ENCODE results near the gene BEST3. TPM values are rescaled to one million over a fixed set of nuclear protein-coding genes. Genes with fewer than 3 reads are reported as not detected.

Gene BEST3
- total RNA-seq, 1 donor, result under 0.01 TPM

- no peaks in the 10 kb centered on the region for H3K9me3 ChIP-seq (ENCODE audit: low read depth, low read length)
- no peak overlapping the region for H3K4me3 ChIP-seq (ENCODE audit: insufficient read depth, low read length)
- H2AFZ ChIP-seq (ENCODE audit: low read length), result no peak overlapping the region
- H3K27me3 ChIP-seq (ENCODE audit: insufficient read depth, low read length), result no peaks in the 10 kb centered on the region
- DNase-seq (ENCODE audit: insufficient read length, low spot score, missing footprints), result no peak
- no peaks in the 10 kb centered on the region for H3K79me2 ChIP-seq (ENCODE audit: insufficient read depth, low read length)
- H3K36me3 ChIP-seq (ENCODE audit: insufficient read depth, low read length), result no peaks in the 10 kb centered on the region
- no peak for TF ChIP-seq CTCF (IDR thresholded peaks at IDR 0.05; ENCODE audit: extremely low read depth, low read depth, low read length)
- H3K4me2 ChIP-seq (ENCODE audit: insufficient read depth, low read length), result no peak overlapping the region
- H3K27ac ChIP-seq (ENCODE audit: low read depth, low read length), result no peak overlapping the region
- no peaks in the 10 kb centered on the region for H4K20me1 ChIP-seq (ENCODE audit: insufficient read depth, low read length)
- H3K4me1 ChIP-seq (ENCODE audit: insufficient read depth, low read length), result no peaks in the 10 kb centered on the region
These were observed 56.6 kb downstream of the BEST3 start for GRCh38 chr12:69642531-69642930.

GRCh38 chr12:69641546-69641945 is 57.6 kb downstream of the BEST3 start:
- Histone ChIP-seq H3K27ac (ENCODE audit: low read depth, low read length) (no peak overlapping the region), H3K4me2 (ENCODE audit: insufficient read depth, low read length) (no peak overlapping the region), H2AFZ (ENCODE audit: low read length) (no peak overlapping the region), H3K9me3 (ENCODE audit: low read depth, low read length) (no peaks in the 10 kb centered on the region), H3K4me3 (ENCODE audit: insufficient read depth, low read length) (no peak overlapping the region), H4K20me1 (ENCODE audit: insufficient read depth, low read length) (no peaks in the 10 kb centered on the region), H3K4me1 (ENCODE audit: insufficient read depth, low read length) (no peaks in the 10 kb centered on the region), H3K79me2 (ENCODE audit: insufficient read depth, low read length) (no peaks in the 10 kb centered on the region), H3K36me3 (ENCODE audit: insufficient read depth, low read length) (no peaks in the 10 kb centered on the region), H3K27me3 (ENCODE audit: insufficient read depth, low read length) (no peaks in the 10 kb centered on the region)
- TF ChIP-seq CTCF (IDR thresholded peaks at IDR 0.05; ENCODE audit: extremely low read depth, low read depth, low read length), result no peak
- no peak for DNase-seq (ENCODE audit: insufficient read length, low spot score, missing footprints)

GRCh38 chr12:69639400-69640016 is 59.6 kb downstream of the BEST3 start:
- Histone ChIP-seq H3K4me2 (ENCODE audit: insufficient read depth, low read length) (no peak overlapping the region), H3K79me2 (ENCODE audit: insufficient read depth, low read length) (no peaks in the 10 kb centered on the region), H4K20me1 (ENCODE audit: insufficient read depth, low read length) (no peaks in the 10 kb centered on the region), H3K27me3 (ENCODE audit: insufficient read depth, low read length) (no peaks in the 10 kb centered on the region), H3K27ac (ENCODE audit: low read depth, low read length) (no peak overlapping the region), H3K36me3 (ENCODE audit: insufficient read depth, low read length) (no peaks in the 10 kb centered on the region), H3K9me3 (ENCODE audit: low read depth, low read length) (no peaks in the 10 kb centered on the region), H3K4me1 (ENCODE audit: insufficient read depth, low read length) (no peaks in the 10 kb centered on the region), H3K4me3 (ENCODE audit: insufficient read depth, low read length) (no peak overlapping the region), H2AFZ (ENCODE audit: low read length) (peak overlapping the region; percentile 60)
- DNase-seq (ENCODE audit: insufficient read length, low spot score, missing footprints), result peak; percentile 93
- TF ChIP-seq CTCF (IDR thresholded peaks at IDR 0.05; ENCODE audit: extremely low read depth, low read depth, low read length), result peak; percentile 96

GRCh38 chr12:69633061-69633460 is 66.0 kb downstream of the BEST3 start:
- no peak overlapping the region for H3K27ac ChIP-seq (ENCODE audit: low read depth, low read length)
- no peaks in the 10 kb centered on the region for H4K20me1 ChIP-seq (ENCODE audit: insufficient read depth, low read length)
- no peak overlapping the region for H2AFZ ChIP-seq (ENCODE audit: low read length)
- TF ChIP-seq CTCF (IDR thresholded peaks at IDR 0.05; ENCODE audit: extremely low read depth, low read depth, low read length), result peak; percentile 28
- H3K36me3 ChIP-seq (ENCODE audit: insufficient read depth, low read length), result no peaks in the 10 kb centered on the region
- H3K4me2 ChIP-seq (ENCODE audit: insufficient read depth, low read length), result no peak overlapping the region
- H3K4me1 ChIP-seq (ENCODE audit: insufficient read depth, low read length), result no peaks in the 10 kb centered on the region
- H3K27me3 ChIP-seq (ENCODE audit: insufficient read depth, low read length), result no peaks in the 10 kb centered on the region
- DNase-seq (ENCODE audit: insufficient read length, low spot score, missing footprints), result no peak
- no peak overlapping the region for H3K4me3 ChIP-seq (ENCODE audit: insufficient read depth, low read length)
- no peaks in the 10 kb centered on the region for H3K9me3 ChIP-seq (ENCODE audit: low read depth, low read length)
- no peaks in the 10 kb centered on the region for H3K79me2 ChIP-seq (ENCODE audit: insufficient read depth, low read length)

All from osteoblast (primary cell).